ENCODE measurements around the gene TMEM165.

- TF ChIP-seq CTCF (IDR thresholded peaks at IDR 0.05) (no peak), POLR2A (IDR thresholded peaks at IDR 0.05) (no peak)
Measured at GRCh38 chr4:55346851-55347255, 48.9 kb upstream of the TMEM165 start.

Data from body of pancreas (tissue), 4 donors.